Thoracic aorta (tissue), 2 donors: Measurements from ENCODE around the gene OTUD7B. TPM values are rescaled to one million over a fixed set of nuclear protein-coding genes. Genes with fewer than 3 reads are reported as not detected.
A peak's percentile ranks its signal among the peaks of the same experiment; 100 is the strongest.

ENCODE experiments used
- ATAC-seq: fragments of 150-250 bp; one replicate; pipeline ENCODE4 v1.8.0; 2017; ENCODE audit warnings: low read depth; ENCODE audit not compliant: insufficient number of reproducible peaks, low FRiP score
- DNase-seq: peaks from one replicate; pipeline ENCODE4 v3.0.0-alpha.2; 2020; ENCODE audit warnings: low spot score
- H3K27ac ChIP-seq, 2 donors: fragments of 200-600 bp; sonication (generic); 1 replicate in 1 of 2; 2 replicates in 1 of 2; pipeline ENCODE4 v1.5.1; 2016; ENCODE audit warnings: mild to moderate bottlenecking in 2 of 2, moderate library complexity in 2 of 2
- H3K27me3 ChIP-seq: fragments of 200-600 bp; sonication (generic); replicated peaks from 2 replicates; pipeline ENCODE4 v1.6.0; 2016; ENCODE audit warnings: mild to moderate bottlenecking; ENCODE audit not compliant: insufficient read depth
- H3K36me3 ChIP-seq: fragments of 200-600 bp; sonication (generic); one replicate; pipeline ENCODE4 v1.5.1; 2016
- H3K4me1 ChIP-seq, 2 donors: fragments of 200-600 bp; sonication (generic); 1 replicate in 1 of 2; 2 replicates in 1 of 2; pipeline versions ENCODE4 v1.5.1 to v1.6.0; 2016; ENCODE audit warnings: low read depth in 2 of 2, mild to moderate bottlenecking in 1 of 2; ENCODE audit not compliant: control insufficient read depth in 1 of 2
- H3K4me3 ChIP-seq: fragments of 200-600 bp; sonication (generic); 2 replicates; pipeline ENCODE4 v1.5.1; 2016; ENCODE audit warnings: mild to moderate bottlenecking
- H3K9me3 ChIP-seq: fragments of 200-600 bp; sonication (generic); 2 replicates; pipeline ENCODE4 v1.5.1; 2016
- CTCF ChIP-seq: fragments of 200-600 bp; sonication (generic); IDR thresholded peaks from one replicate; pipeline ENCODE4 v1.5.1; 2019; ENCODE audit warnings: antibody characterized with exemption
- total RNA-seq, 2 donors: library from RNA; depleted of rRNA; stranded (reverse); fragments of >200 nt; gene quantifications; one replicate each; pipeline versions ENCODE4 v1.1.0 to v1.2.3, GENCODE V29; 2016

Gene OTUD7B
- total RNA-seq, 2 donors from 2014 or later, result 29.9 to 30.6 TPM

GRCh38 chr1:149899460-149900284 lies 110.9 kb downstream of the OTUD7B start, which contains the start of gene BOLA1:
Gene BOLA1 (plus strand): TSS chr1:149899568. CDS start chr1:149900060, 492 bp downstream.
- ATAC-seq (peak; percentile 87), DNase-seq (peak; percentile 75)
- H3K27ac ChIP-seq, result peak within 1 kb of the TSS; percentile 84 to 89
- H3K4me3 ChIP-seq, result peak within 1 kb of the TSS; percentile 75
- H3K36me3 ChIP-seq, result no peaks in the 10 kb centered on the region
- H3K9me3 ChIP-seq, result no peaks in the 10 kb centered on the region
- H3K27me3 ChIP-seq, result no peaks in the 10 kb centered on the region
- H3K4me1 ChIP-seq, result peaks cover 5 to 10% of the 10 kb centered on the region in 2 donors
- TF ChIP-seq CTCF, result no peak

GRCh38 chr1:149896575-149896974 lies 114.0 kb downstream of the OTUD7B start:
- TF ChIP-seq CTCF, result no peak
- Histone ChIP-seq H3K36me3 (no peaks in the 10 kb centered on the region), H3K27me3 (no peaks in the 10 kb centered on the region), H3K4me1 (peaks cover 5 to 10% of the 10 kb centered on the region in 2 donors), H3K4me3 (no peak overlapping the region), H3K27ac (no peak overlapping the region), H3K9me3 (no peaks in the 10 kb centered on the region)
- ATAC-seq (no peak), DNase-seq (no peak)

GRCh38 chr1:149888999-149889289 lies 121.6 kb downstream of the OTUD7B start:
- no peak for TF ChIP-seq CTCF
- no peaks in the 10 kb centered on the region for H3K9me3 ChIP-seq
- no peaks in the 10 kb centered on the region for H3K27me3 ChIP-seq
- DNase-seq (no peak), ATAC-seq (no peak)
- peak overlapping the region; percentile 88 to 100 for H3K27ac ChIP-seq
- H3K4me3 ChIP-seq, result peak overlapping the region; percentile 76
- H3K4me1 ChIP-seq, result peaks cover 6 to 12% of the 10 kb centered on the region in 2 donors
- H3K36me3 ChIP-seq, result no peaks in the 10 kb centered on the region

- Histone ChIP-seq H3K27ac (peak overlapping the region; percentile 88 to 100), H3K27me3 (no peaks in the 10 kb centered on the region), H3K36me3 (no peaks in the 10 kb centered on the region), H3K4me3 (peak overlapping the region; percentile 76), H3K4me1 (peaks cover 6 to 17% of the 10 kb centered on the region in 2 donors), H3K9me3 (no peaks in the 10 kb centered on the region)
- DNase-seq, result peak; percentile 58
- ATAC-seq, result peak; percentile 46
- TF ChIP-seq CTCF, result peak; percentile 60
Observed at GRCh38 chr1:149888247-149888998, 122.1 kb downstream of the OTUD7B start.

Other genes with a start within 250 kb of the OTUD7B start
- gene FCGR1A, start 228.0 kb downstream of the OTUD7B start, total RNA-seq, result 10 to 100 TPM; 15.8 to 37.1 TPM
- gene BOLA1, start 111.2 kb downstream of the OTUD7B start, total RNA-seq, result 10 to 100 TPM; 25.7 to 46.0 TPM
- gene SV2A, start 92.9 kb downstream of the OTUD7B start, total RNA-seq, result 10 to 100 TPM; 22.7 to 24.3 TPM
- gene SF3B4, start 82.9 kb downstream of the OTUD7B start, total RNA-seq, result 10 to 100 TPM; 14.5 to 15.4 TPM
- 10 to 100 TPM; 50.8 to 53.7 TPM for gene MTMR11, start 73.8 kb downstream of the OTUD7B start, total RNA-seq
- 10 to 100 TPM; 46.2 to 68.9 TPM for gene VPS45, start 57.0 kb upstream of the OTUD7B start, total RNA-seq
- 100 to 1,000 TPM; 106 to 125 TPM for gene PLEKHO1, start 139.2 kb upstream of the OTUD7B start, total RNA-seq
- 10 to 100 TPM; 10.7 to 22.2 TPM for gene ANP32E, start 225.4 kb upstream of the OTUD7B start, total RNA-seq
- gene CA14, start 247.0 kb upstream of the OTUD7B start, total RNA-seq, result not detected